Astrocyte (in vitro differentiated cells and primary cell): ENCODE measurements around the gene CD2. TPM values are rescaled to one million over a fixed set of nuclear protein-coding genes. Genes with fewer than 3 reads are reported as not detected.

Experiments used
- DNase-seq: peaks from one replicate; pipeline ENCODE4 v3.0.0-alpha.2; 2010; ENCODE audit warnings: low read depth
- FAIRE-seq: peaks from 2 replicates; lab custom pipeline; 2011; peaks lifted over from hg19 to GRCh38; lab: Jason Lieb, UNC
- H2AFZ ChIP-seq: 2 replicates; pipeline ENCODE4 v1.6.0; 2012; ENCODE audit warnings: low read depth, low read length, inconsistent platforms
- H3K27ac ChIP-seq: 2 replicates; pipeline ENCODE4 v1.5.1; 2011; ENCODE audit warnings: low read depth, low read length, inconsistent platforms
- H3K27me3 ChIP-seq: 2 replicates; pipeline ENCODE4 v1.6.0; 2011; ENCODE audit warnings: low read length, inconsistent platforms; ENCODE audit not compliant: insufficient read depth
- H3K36me3 ChIP-seq: 2 replicates; pipeline ENCODE4 v1.5.1; 2011; ENCODE audit warnings: low read length, inconsistent platforms; ENCODE audit not compliant: insufficient read depth
- H3K4me1 ChIP-seq: 2 replicates; pipeline ENCODE4 v1.5.1; 2011; ENCODE audit warnings: low read length, inconsistent platforms; ENCODE audit not compliant: insufficient read depth
- H3K4me2 ChIP-seq: 2 replicates; pipeline ENCODE4 v1.6.0; 2012; ENCODE audit warnings: low read length, inconsistent platforms
- H3K4me3 ChIP-seq: 2 replicates; pipeline ENCODE4 v1.5.1; 2011; ENCODE audit warnings: low read depth, mild to moderate bottlenecking, low read length, inconsistent platforms; ENCODE audit not compliant: insufficient read depth
- H3K79me2 ChIP-seq: 2 replicates; pipeline ENCODE4 v1.6.0; 2012; ENCODE audit warnings: mild to moderate bottlenecking, low read length, inconsistent platforms; ENCODE audit not compliant: insufficient read depth
- H3K9ac ChIP-seq: 2 replicates; pipeline ENCODE4 v1.6.0; 2012; ENCODE audit warnings: mild to moderate bottlenecking, low read length, inconsistent platforms
- H3K9me3 ChIP-seq: 2 replicates; pipeline ENCODE4 v1.5.1; 2012; ENCODE audit warnings: low read depth, mild to moderate bottlenecking, low read length, inconsistent platforms; ENCODE audit not compliant: insufficient read depth
- H4K20me1 ChIP-seq: 2 replicates; pipeline ENCODE4 v1.6.0; 2012; ENCODE audit warnings: low read length, inconsistent platforms; ENCODE audit not compliant: insufficient read depth
- H3K27ac Mint-ChIP-seq: one replicate; pipeline ENCODE4 v1.8.0; 2021; ENCODE audit warnings: mild to moderate bottlenecking, mixed read lengths; ENCODE audit not compliant: unreplicated experiment
- H3K27me3 Mint-ChIP-seq: one replicate; pipeline ENCODE4 v1.8.0; 2021; ENCODE audit warnings: low read depth, mixed read lengths; ENCODE audit not compliant: unreplicated experiment
- H3K36me3 Mint-ChIP-seq: one replicate; pipeline ENCODE4 v1.8.0; 2021; ENCODE audit warnings: low read depth, mixed read lengths; ENCODE audit not compliant: unreplicated experiment
- H3K4me1 Mint-ChIP-seq: one replicate; pipeline ENCODE4 v1.8.0; 2021; ENCODE audit warnings: low read depth, mixed read lengths; ENCODE audit not compliant: unreplicated experiment
- H3K4me3 Mint-ChIP-seq: one replicate; pipeline ENCODE4 v1.8.0; 2021; ENCODE audit warnings: mild to moderate bottlenecking, moderate library complexity, mixed read lengths; ENCODE audit not compliant: unreplicated experiment
- H3K9me3 Mint-ChIP-seq: one replicate; pipeline ENCODE4 v1.8.0; 2021; ENCODE audit warnings: mild to moderate bottlenecking, mixed read lengths; ENCODE audit not compliant: unreplicated experiment
- EZH2 ChIP-seq: IDR thresholded peaks from 2 replicates; pipeline ENCODE4 v1.6.1; 2012; ENCODE audit warnings: mild to moderate bottlenecking, low read length, inconsistent platforms; ENCODE audit not compliant: insufficient read depth
- total RNA-seq: library from RNA; stranded (reverse); gene quantifications from 2 replicates; pipeline ENCODE4 v1.2.1, GENCODE V29; 2021
- TF ChIP-seq, protein P1 (sequence below): IDR thresholded peaks from 2 replicates; pipeline ENCODE4 v1.5.1; 2011; ENCODE audit warnings: low read depth, mild to moderate bottlenecking, inconsistent platforms, low read length, moderate library complexity; ENCODE audit not compliant: insufficient read depth

Gene CD2
- total RNA-seq, 1 donor from 2014 or later = 0.14 TPM

- Histone ChIP-seq H3K79me2 (no peaks in the 10 kb centered on the region), H4K20me1 (no peaks in the 10 kb centered on the region), H3K4me3 (no peak overlapping the region), H3K27ac (peak overlapping the region; percentile 33), H3K4me1 (peaks cover 6% of the 10 kb centered on the region), H2AFZ (peak overlapping the region; percentile 22), H3K9me3 (no peaks in the 10 kb centered on the region), H3K36me3 (no peaks in the 10 kb centered on the region), H3K27me3 (peaks cover 3% of the 10 kb centered on the region), H3K4me2 (peak overlapping the region; percentile 44), H3K9ac (no peak overlapping the region)
- Mint-ChIP-seq H3K4me3 (no peak overlapping the region), H3K36me3 (no peaks in the 10 kb centered on the region), H3K9me3 (no peaks in the 10 kb centered on the region), H3K27ac (peak overlapping the region; percentile 38), H3K27me3 (no peaks in the 10 kb centered on the region), H3K4me1 (peaks cover 14% of the 10 kb centered on the region)
- peak; percentile 81 for DNase-seq
- no peak for TF ChIP-seq EZH2
- TF ChIP-seq, protein P1, sequence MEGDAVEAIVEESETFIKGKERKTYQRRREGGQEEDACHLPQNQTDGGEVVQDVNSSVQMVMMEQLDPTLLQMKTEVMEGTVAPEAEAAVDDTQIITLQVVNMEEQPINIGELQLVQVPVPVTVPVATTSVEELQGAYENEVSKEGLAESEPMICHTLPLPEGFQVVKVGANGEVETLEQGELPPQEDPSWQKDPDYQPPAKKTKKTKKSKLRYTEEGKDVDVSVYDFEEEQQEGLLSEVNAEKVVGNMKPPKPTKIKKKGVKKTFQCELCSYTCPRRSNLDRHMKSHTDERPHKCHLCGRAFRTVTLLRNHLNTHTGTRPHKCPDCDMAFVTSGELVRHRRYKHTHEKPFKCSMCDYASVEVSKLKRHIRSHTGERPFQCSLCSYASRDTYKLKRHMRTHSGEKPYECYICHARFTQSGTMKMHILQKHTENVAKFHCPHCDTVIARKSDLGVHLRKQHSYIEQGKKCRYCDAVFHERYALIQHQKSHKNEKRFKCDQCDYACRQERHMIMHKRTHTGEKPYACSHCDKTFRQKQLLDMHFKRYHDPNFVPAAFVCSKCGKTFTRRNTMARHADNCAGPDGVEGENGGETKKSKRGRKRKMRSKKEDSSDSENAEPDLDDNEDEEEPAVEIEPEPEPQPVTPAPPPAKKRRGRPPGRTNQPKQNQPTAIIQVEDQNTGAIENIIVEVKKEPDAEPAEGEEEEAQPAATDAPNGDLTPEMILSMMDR = no peak
- peak; percentile 86 for FAIRE-seq
These were observed 23.9 kb downstream of the CD2 start for GRCh38 chr1:116777831-116778830.

DNA sequence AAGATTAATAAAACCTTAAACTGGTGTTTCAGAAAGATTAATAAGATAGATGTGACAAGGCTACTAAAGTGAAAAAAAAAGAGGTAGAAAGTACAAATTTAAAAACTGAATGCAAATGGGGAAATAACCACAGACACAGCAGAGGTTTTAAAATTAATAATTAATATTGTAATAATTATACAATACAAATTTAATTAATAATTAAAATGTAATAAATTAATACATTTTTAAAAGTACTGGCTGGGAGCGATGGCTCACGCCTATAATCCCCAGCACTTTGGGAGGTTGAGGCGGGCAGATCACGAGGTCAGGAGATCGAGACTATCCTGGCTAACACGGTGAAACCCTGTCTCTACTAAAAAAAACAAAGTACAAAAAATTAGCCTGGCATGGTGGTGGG is 26.8 kb downstream of the CD2 start:
- Histone ChIP-seq H3K79me2 (no peaks in the 10 kb centered on the region), H3K9ac (no peak overlapping the region), H3K4me1 (peaks cover 6% of the 10 kb centered on the region), H4K20me1 (no peaks in the 10 kb centered on the region), H3K4me3 (no peak overlapping the region), H3K27me3 (peaks cover 10% of the 10 kb centered on the region), H2AFZ (no peak overlapping the region), H3K9me3 (no peaks in the 10 kb centered on the region), H3K36me3 (no peaks in the 10 kb centered on the region), H3K27ac (no peak overlapping the region), H3K4me2 (no peak overlapping the region)
- Mint-ChIP-seq H3K27ac (no peak overlapping the region), H3K9me3 (peaks cover 5% of the 10 kb centered on the region), H3K4me3 (no peak overlapping the region), H3K36me3 (no peaks in the 10 kb centered on the region), H3K27me3 (peaks cover 2% of the 10 kb centered on the region), H3K4me1 (peaks cover 14% of the 10 kb centered on the region)
- FAIRE-seq (no peak), DNase-seq (no peak)
- TF ChIP-seq, protein P1 = no peak
- no peak for TF ChIP-seq EZH2
